GM19395 (cell line): ENCODE results near the gene FZD4.
"Not testable (repeated sequence)": the region's sequence is repeated elsewhere in the genome, so short reads cannot be mapped to it uniquely, and the experiment has no call there.

Experiments used
- ATAC-seq: cut with Tn5 transposase; IDR thresholded peaks from one replicate; pipeline ENCODE4 v1.9.1; 2021; ENCODE audit warnings: mild to moderate bottlenecking, moderate library complexity; ENCODE audit not compliant: unreplicated experiment

The FZD4 gene

GRCh38 chr11:86915850-86916249 lies 39.3 kb downstream of the FZD4 start:
- ATAC-seq, result not testable (repeated sequence)

DNA sequence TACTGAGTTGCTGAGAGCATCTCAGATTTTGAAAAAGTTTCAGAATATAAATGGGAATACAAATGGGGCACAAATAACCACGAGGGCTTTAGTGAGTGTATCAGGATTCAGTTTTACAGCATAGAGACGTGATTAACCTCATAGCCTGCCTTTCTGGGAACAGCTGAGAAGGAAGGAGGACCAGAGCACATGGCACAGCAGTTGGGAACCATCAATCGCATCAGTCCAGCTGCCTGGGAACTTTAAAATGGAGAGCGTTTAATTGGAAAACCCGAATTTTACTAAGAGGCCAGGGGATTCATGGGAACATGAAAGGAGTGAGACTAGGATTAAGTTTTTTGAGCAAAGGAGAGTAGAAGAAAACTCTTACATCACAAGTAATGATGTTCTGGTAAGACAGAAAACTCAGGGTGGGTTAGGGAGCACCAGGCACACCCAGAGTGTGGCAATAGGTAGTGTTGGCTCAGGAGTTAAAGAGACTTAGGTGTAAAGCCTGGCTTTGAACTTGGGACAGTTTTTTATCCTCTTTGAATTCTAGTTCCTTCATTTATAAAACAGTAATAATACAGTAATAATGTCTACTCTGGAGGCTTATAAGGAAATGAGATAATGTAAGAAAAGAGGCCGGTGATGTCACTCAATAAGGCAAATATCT lies 40.2 kb downstream of the FZD4 start:
- no peak for ATAC-seq

DNA sequence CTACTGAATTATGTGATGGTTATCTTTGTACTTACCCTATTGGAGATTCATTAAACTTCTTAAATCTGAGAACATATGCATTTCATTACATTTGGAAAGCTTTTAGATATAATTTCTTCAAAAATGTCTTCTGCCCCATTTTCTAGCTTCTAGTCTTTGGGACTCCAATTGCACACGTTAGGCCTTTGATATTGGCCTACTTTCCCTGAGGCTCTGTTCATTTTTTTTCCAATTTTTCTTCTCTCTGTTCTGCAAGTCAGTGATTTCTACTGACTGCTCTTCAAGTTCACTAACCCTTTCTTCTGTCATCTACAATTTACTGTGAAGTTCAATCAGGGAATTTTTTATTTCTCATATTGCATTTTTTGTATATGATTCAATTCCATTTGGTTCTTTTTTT lies 43.0 kb downstream of the FZD4 start:
- ATAC-seq, result no peak

DNA sequence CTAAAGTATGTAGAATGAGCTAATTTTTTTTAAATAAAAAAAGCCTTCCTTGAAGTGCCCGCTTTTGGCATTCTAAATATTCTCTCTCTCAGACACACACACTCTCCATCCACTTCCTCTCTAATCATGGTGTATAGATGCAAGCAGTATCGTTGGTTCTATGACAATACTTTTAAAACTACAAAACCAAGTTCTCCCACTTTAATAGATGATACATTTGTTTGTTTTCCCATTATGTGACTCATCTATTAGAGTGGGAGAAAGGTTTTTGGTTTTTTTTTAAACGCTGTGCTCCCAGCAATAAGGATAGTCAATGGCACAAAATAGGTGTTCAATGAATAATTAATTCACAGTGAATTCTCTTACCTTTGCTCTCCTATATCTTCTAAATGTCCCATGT lies 44.6 kb downstream of the FZD4 start:
- ATAC-seq, result no peak

- no peak for ATAC-seq
Measured at GRCh38 chr11:86906198-86906597, 49.0 kb downstream of the FZD4 start.

DNA sequence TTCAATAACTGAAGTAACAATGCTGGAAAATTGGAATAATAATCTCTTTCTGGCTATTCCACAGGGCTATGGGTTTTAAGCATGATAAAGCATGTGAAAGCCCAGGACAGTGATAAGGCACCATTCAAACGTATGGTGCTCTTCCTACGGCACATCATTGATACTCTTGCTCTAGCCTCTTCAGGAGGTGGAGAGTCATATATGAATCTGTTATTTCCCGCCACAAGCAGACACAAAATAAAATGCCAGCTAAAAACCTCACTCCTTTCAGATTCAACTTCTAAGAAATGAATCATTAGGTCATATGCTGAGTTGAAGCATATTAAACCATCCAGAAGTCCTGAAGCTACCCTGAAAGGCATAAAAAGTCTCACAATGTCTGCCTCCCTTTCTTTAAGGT lies 49.9 kb downstream of the FZD4 start:
- ATAC-seq, result no peak

DNA sequence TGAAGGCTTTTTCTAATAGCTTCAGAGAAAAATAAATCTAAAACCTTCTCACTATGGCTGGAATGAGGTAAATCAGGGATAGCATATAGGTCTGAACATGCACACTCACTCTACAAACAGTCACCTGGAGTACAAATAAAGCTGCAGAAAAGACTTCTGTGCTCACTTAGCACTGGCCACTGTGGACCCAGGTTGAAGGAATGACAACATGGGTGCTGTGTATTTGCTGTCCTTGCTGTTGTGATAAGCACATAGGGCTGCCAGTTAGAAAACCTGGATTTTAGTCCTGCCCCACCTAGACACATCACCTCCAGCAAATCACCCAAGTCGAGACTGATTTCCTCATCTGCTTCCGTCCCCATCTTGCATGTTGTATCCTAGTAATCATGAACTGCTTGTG lies 51.2 kb downstream of the FZD4 start:
- no peak for ATAC-seq

GRCh38 chr11:86902345-86902744 lies 52.9 kb downstream of the FZD4 start:
- no peak for ATAC-seq

- ATAC-seq, result no peak
Measured at GRCh38 chr11:86901599-86901998, 53.6 kb downstream of the FZD4 start.

- no peak for ATAC-seq
Measured at GRCh38 chr11:86900162-86900561, 55.0 kb downstream of the FZD4 start.

GRCh38 chr11:86898689-86899088 lies 56.5 kb downstream of the FZD4 start:
- ATAC-seq, result no peak

DNA sequence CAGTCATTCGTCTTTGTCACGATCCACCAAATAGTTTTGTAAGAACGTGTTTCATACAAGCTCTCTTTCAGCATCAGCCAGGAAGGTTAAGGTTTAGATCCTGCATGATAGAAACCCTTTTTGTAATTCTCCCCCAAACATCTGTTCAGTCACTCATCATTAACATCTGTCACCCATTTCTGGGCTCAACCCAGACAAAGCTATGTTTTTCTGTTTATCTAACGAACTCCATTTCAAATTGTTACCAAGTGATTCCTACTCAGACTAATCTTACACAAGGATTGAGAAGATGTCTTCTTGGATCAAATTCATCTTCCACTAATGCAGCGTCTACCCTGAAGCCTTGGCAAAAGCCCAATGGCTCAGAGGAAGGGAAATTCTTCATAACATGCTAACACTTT lies 58.8 kb downstream of the FZD4 start:
- no peak for ATAC-seq
